Panc1 (cell line): ENCODE measurements around the gene IZUMO4. TPM values are rescaled to one million over a fixed set of nuclear protein-coding genes. Genes with fewer than 3 reads are reported as not detected.

ENCODE experiments used
- ATAC-seq: fragments of 200-7000 bp; cut with Tn5 transposase; 2 replicates; pipeline ENCODE4 v1.9.1; 2020; ENCODE audit warnings: mild to moderate bottlenecking, moderate library complexity
- BruUV-seq: library from RNA; stranded (reverse); fragments of 400-500 nt; replicated peaks from 2 replicates; lab custom pipeline; 2021; lab: Mats Ljungman, UMichigan
- CTCF ChIA-PET: fragments of 300-600 bp; sonication (Branson Sonifier 250); formaldehyde crosslinking; loops from one replicate; lab custom pipeline; 2022; ENCODE audit warnings: antibody characterized with exemption; lab: Charles Lee
- POLR2A ChIA-PET: fragments of 300-600 bp; sonication (Branson Sonifier 250); formaldehyde crosslinking; loops from one replicate; lab custom pipeline; 2022; ENCODE audit warnings: antibody characterized with exemption; lab: Charles Lee
- DNase-seq: peaks from one replicate; pipeline ENCODE4 v3.0.0-alpha.2; 2010; ENCODE audit warnings: low read depth, low spot score
- H3K27ac ChIP-seq: 2 replicates; pipeline ENCODE4 v1.5.1; 2011; ENCODE audit warnings: mild to moderate bottlenecking, low read length, inconsistent platforms
- H3K27me3 ChIP-seq: fragments of 200-500 bp; sonication (Bioruptor generic); 2 replicates; pipeline ENCODE4 v1.6.0; 2014; ENCODE audit warnings: low read length, inconsistent platforms; ENCODE audit not compliant: control insufficient read depth, insufficient read depth
- H3K36me3 ChIP-seq: fragments of 200-500 bp; sonication (Bioruptor generic); 2 replicates; pipeline ENCODE4 v1.5.1; 2014; ENCODE audit warnings: inconsistent platforms, mild to moderate bottlenecking, low read length, moderate library complexity; ENCODE audit not compliant: control insufficient read depth, insufficient read depth
- H3K4me1 ChIP-seq: 2 replicates; pipeline ENCODE4 v1.5.1; 2011; ENCODE audit warnings: inconsistent platforms, mild to moderate bottlenecking, low read length, moderate library complexity; ENCODE audit not compliant: control insufficient read depth, insufficient read depth
- H3K4me3 ChIP-seq, 2 experiments: 2 replicates each; pipeline ENCODE4 v1.5.1; 2011 to 2012; ENCODE audit warnings: low read depth in 2 of 2, low read length in 2 of 2, mild to moderate bottlenecking in 2 of 2, inconsistent platforms in 1 of 2, moderate library complexity in 1 of 2
- H3K9me3 ChIP-seq: fragments of 200-500 bp; sonication (Bioruptor generic); 2 replicates; pipeline ENCODE4 v1.5.1; 2014; ENCODE audit warnings: low read depth, mild to moderate bottlenecking, inconsistent platforms, low read length, moderate library complexity; ENCODE audit not compliant: control insufficient read depth, insufficient read depth
- POLR2AphosphoS5 ChIP-seq: IDR thresholded peaks from 2 replicates; pipeline ENCODE4 v1.6.1; 2012; ENCODE audit warnings: mild to moderate bottlenecking, low read depth, low read length, moderate library complexity
- REST ChIP-seq, 2 experiments: IDR thresholded peaks; 2 replicates each; pipeline ENCODE4 v1.6.1; 2011 to 2012; ENCODE audit warnings: low read depth in 2 of 2, control low read depth in 1 of 2, low read length in 1 of 2, mild to moderate bottlenecking in 1 of 2, moderate library complexity in 1 of 2; ENCODE audit not compliant: insufficient read depth in 1 of 2
- SIN3A ChIP-seq: IDR thresholded peaks from 2 replicates; pipeline ENCODE4 v1.6.1; 2012; ENCODE audit warnings: low read depth, mild to moderate bottlenecking, low read length, moderate library complexity, borderline replicate concordance; ENCODE audit not compliant: insufficient read depth
- TCF7L2 ChIP-seq: IDR thresholded peaks from 2 replicates; pipeline ENCODE4 v1.6.1; 2011; ENCODE audit warnings: mild to moderate bottlenecking, low read depth, low read length, inconsistent platforms
- in situ Hi-C: cut with HindIII; loops from 2 replicates; pipeline ENCODE4 v1.10.0; 2016; ENCODE audit warnings: low sequenced_read_pairs, low pct_unique_long_range_greater_than_20kb
- intact Hi-C: fragments of 100-400 bp; cut with micrococcal nuclease; formaldehyde crosslinking; loops from one replicate; pipeline ENCODE4 v1.10.0; 2022; ENCODE audit not compliant: unreplicated experiment
- total RNA-seq: library from RNA; stranded (reverse); gene quantifications from one replicate; pipeline ENCODE4 v1.2.1, GENCODE V29; 2021; ENCODE audit not compliant: unreplicated experiment
- TF ChIP-seq, protein P1 (sequence below): fragments of 450-650 bp; IDR thresholded peaks from 2 replicates; pipeline ENCODE4 v1.5.1; 2017; ENCODE audit warnings: mild to moderate bottlenecking

IZUMO4 gene
- total RNA-seq, 1 experiment from 2014 or later, result 5.4 TPM

DNA sequence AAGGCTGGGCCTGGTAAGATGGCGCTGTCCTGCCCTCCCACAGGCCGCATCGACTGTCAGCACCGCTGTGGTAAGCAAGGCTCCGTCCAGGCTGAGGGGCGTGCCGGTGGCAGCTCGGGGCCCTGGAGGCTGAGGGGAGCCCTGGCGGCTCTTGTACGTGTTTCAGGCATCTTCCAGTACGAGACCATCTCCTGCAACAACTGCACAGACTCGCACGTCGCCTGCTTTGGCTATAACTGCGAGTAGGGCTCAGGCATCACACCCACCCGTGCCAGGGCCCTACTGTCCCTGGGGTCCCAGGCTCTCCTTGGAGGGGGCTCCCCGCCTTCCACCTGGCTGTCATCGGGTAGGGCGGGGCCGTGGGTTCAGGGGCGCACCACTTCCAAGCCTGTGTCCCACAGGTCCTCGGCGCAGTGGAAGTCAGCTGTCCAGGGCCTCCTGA is 1.2 kb downstream of the IZUMO4 start:
- ATAC-seq, result no peak
- CTCF ChIA-PET, result no interaction called here

DNA sequence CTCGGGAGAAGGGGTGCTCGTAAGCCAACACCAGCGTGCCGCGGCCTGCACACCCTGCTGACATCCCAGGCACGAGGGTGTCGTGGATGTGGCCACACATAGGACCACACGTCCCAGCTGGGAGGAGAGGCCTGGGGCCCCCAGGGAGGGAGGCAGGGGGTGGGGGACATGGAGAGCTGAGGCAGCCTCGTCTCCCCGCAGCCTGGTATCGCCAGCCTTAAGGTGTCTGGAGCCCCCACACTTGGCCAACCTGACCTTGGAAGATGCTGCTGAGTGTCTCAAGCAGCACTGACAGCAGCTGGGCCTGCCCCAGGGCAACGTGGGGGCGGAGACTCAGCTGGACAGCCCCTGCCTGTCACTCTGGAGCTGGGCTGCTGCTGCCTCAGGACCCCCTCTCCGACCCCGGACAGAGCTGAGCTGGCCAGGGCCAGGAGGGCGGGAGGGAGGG is 2.4 kb downstream of the IZUMO4 start:
- Histone ChIP-seq H3K27ac (no peak overlapping the region), H3K27me3 (no peaks in the 10 kb centered on the region), H3K4me3 (no peak overlapping the region), H3K36me3 (no peaks in the 10 kb centered on the region; the same call in 1 of the 2 replicates), H3K9me3 (no peaks in the 10 kb centered on the region), H3K4me1 (0 out of 2 replicates have a peak, but pooled peaks cover 3% of the 10 kb centered on the region)
- CTCF ChIA-PET, result no interaction called here
- BruUV-seq, result no TSS peak
- ATAC-seq (no peak), DNase-seq (no peak)
- in situ Hi-C loops (no loop called here), intact Hi-C loops (no loop called here)
- no peak for TF ChIP-seq TCF7L2
- no peak for TF ChIP-seq SIN3A
- TF ChIP-seq, protein P1, sequence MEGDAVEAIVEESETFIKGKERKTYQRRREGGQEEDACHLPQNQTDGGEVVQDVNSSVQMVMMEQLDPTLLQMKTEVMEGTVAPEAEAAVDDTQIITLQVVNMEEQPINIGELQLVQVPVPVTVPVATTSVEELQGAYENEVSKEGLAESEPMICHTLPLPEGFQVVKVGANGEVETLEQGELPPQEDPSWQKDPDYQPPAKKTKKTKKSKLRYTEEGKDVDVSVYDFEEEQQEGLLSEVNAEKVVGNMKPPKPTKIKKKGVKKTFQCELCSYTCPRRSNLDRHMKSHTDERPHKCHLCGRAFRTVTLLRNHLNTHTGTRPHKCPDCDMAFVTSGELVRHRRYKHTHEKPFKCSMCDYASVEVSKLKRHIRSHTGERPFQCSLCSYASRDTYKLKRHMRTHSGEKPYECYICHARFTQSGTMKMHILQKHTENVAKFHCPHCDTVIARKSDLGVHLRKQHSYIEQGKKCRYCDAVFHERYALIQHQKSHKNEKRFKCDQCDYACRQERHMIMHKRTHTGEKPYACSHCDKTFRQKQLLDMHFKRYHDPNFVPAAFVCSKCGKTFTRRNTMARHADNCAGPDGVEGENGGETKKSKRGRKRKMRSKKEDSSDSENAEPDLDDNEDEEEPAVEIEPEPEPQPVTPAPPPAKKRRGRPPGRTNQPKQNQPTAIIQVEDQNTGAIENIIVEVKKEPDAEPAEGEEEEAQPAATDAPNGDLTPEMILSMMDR, result no peak
- TF ChIP-seq REST (IDR thresholded peaks at IDR 0.05; ENCODE audit: insufficient read depth in 1 of 2, low read depth in 2 of 2, low read length in 1 of 2), result no peak
- TF ChIP-seq POLR2AphosphoS5, result no peak
- POLR2A ChIA-PET, result no interaction called here

More for the DNA sequence above, 1.2 kb downstream of the IZUMO4 start:
- H3K27me3 ChIP-seq, result no peaks in the 10 kb centered on the region
- H3K36me3 ChIP-seq, result no peaks in the 10 kb centered on the region; the same call in 1 of the 2 replicates
- POLR2A ChIA-PET, result no interaction called here
- 0 out of 2 replicates have a peak, but pooled peaks cover 3% of the 10 kb centered on the region for H3K4me1 ChIP-seq
- intact Hi-C loops (loop anchor here (2.0 kb wide), 1 partner anchor 21 kb away; no protein-coding TSS in a partner anchor), in situ Hi-C loops (no loop called here)
- no TSS peak for BruUV-seq
- no peak overlapping the region for H3K4me3 ChIP-seq
- DNase-seq, result no peak
- no peaks in the 10 kb centered on the region for H3K9me3 ChIP-seq
- H3K27ac ChIP-seq, result no peak overlapping the region
- TF ChIP-seq SIN3A (no peak), REST (IDR thresholded peaks at IDR 0.05; ENCODE audit: insufficient read depth in 1 of 2, low read depth in 2 of 2, low read length in 1 of 2) (no peak), POLR2AphosphoS5 (no peak; the same call in 1 of the 2 replicates), TCF7L2 (no peak)
- TF ChIP-seq, protein P1, result no peak
